CD14-positive monocyte (primary cell): Measurements from ENCODE around the gene THRB. TPM values are rescaled to one million over a fixed set of nuclear protein-coding genes. Genes with fewer than 3 reads are reported as not detected.

Experiments
- DNase-seq, 3 donors: peaks; one replicate each; pipeline ENCODE4 v3.0.0-alpha.2; 2011 to 2022
- H2AFZ ChIP-seq: 2 replicates; pipeline ENCODE4 v1.6.0; 2012; ENCODE audit warnings: mild to moderate bottlenecking, low read depth, low read length, inconsistent platforms; ENCODE audit not compliant: insufficient read depth, poor library complexity, severe bottlenecking
- H3K27ac ChIP-seq, 2 donors: 1 replicate in 1 of 2; 2 replicates in 1 of 2; pipeline ENCODE4 v1.5.1; 2012 to 2013; ENCODE audit warnings: low read length in 2 of 2, control low read depth in 1 of 2, inconsistent platforms in 1 of 2, low read depth in 1 of 2, mild to moderate bottlenecking in 1 of 2
- H3K27me3 ChIP-seq, 2 donors: one replicate each; pipeline versions ENCODE4 v1.6.0 to v1.6.1; 2011 to 2013; ENCODE audit warnings: low read length in 2 of 2; ENCODE audit not compliant: control insufficient read depth in 2 of 2, insufficient read depth in 2 of 2
- H3K36me3 ChIP-seq, 2 donors: replicated peaks in 1 of 2; 1 replicate in 1 of 2; 2 replicates in 1 of 2; pipeline versions ENCODE4 v1.5.1 to v1.6.1; 2012 to 2013; ENCODE audit warnings: low read length in 2 of 2, control low read depth in 1 of 2, inconsistent platforms in 1 of 2, mild to moderate bottlenecking in 1 of 2; ENCODE audit not compliant: insufficient read depth in 2 of 2, control insufficient read depth in 1 of 2
- H3K4me1 ChIP-seq, 2 donors: 1 replicate in 1 of 2; 2 replicates in 1 of 2; pipeline versions ENCODE4 v1.5.1 to v1.6.1; 2012 to 2013; ENCODE audit warnings: low read length in 2 of 2, control low read depth in 1 of 2, inconsistent platforms in 1 of 2, mild to moderate bottlenecking in 1 of 2, moderate library complexity in 1 of 2; ENCODE audit not compliant: insufficient read depth in 2 of 2, control insufficient read depth in 1 of 2
- H3K4me2 ChIP-seq: replicated peaks from 2 replicates; pipeline ENCODE3; 2012; ENCODE audit warnings: low read length, moderate library complexity, mild to moderate bottlenecking; ENCODE audit not compliant: poor library complexity, severe bottlenecking; ENCODE audit errors: extremely low read depth
- H3K4me3 ChIP-seq, 3 experiments: fragments of 200-600 bp in 1 of 3; sonication (generic) in 1 of 3; replicated peaks in 1 of 3; 1 replicate in 2 of 3; 2 replicates in 1 of 3; pipeline ENCODE4 v1.5.1; 2011 to 2013; ENCODE audit warnings: low read length in 3 of 3, mild to moderate bottlenecking in 3 of 3, control low read depth in 2 of 3, low read depth in 2 of 3, inconsistent platforms in 1 of 3, moderate library complexity in 1 of 3
- H3K79me2 ChIP-seq: 2 replicates; pipeline ENCODE4 v1.6.0; 2012; ENCODE audit warnings: mild to moderate bottlenecking, control low read depth, inconsistent platforms, low read length, moderate library complexity; ENCODE audit not compliant: insufficient read depth
- H3K9ac ChIP-seq: 2 replicates; pipeline ENCODE4 v1.6.0; 2017; ENCODE audit warnings: low read length, mild to moderate bottlenecking; ENCODE audit not compliant: insufficient read depth, poor library complexity, severe bottlenecking
- H3K9me3 ChIP-seq, 2 donors: replicated peaks in 1 of 2; 1 replicate in 1 of 2; 2 replicates in 1 of 2; pipeline versions ENCODE4 v1.5.1 to v1.6.1; 2012 to 2013; ENCODE audit warnings: low read length in 2 of 2, control low read depth in 1 of 2; ENCODE audit not compliant: control insufficient read depth in 1 of 2, insufficient read depth in 1 of 2
- H4K20me1 ChIP-seq: 2 replicates; pipeline ENCODE4 v1.6.0; 2012; ENCODE audit warnings: mild to moderate bottlenecking, low read length, control low read depth, moderate library complexity; ENCODE audit not compliant: insufficient read depth
- H3K27ac Mint-ChIP-seq, 7 donors: one replicate each; pipeline ENCODE4 v1.8.0; 2020; ENCODE audit warnings: mild to moderate bottlenecking in 7 of 7, mixed read lengths in 7 of 7, moderate library complexity in 6 of 7, inconsistent platforms in 2 of 7
- H3K27me3 Mint-ChIP-seq, 3 donors: one replicate each; pipeline ENCODE4 v1.8.0; 2021 to 2022; ENCODE audit warnings: low read depth in 3 of 3, mild to moderate bottlenecking in 3 of 3, mixed read lengths in 3 of 3, moderate library complexity in 3 of 3, inconsistent platforms in 1 of 3
- H3K36me3 Mint-ChIP-seq, 2 donors: one replicate each; pipeline ENCODE4 v1.8.0; 2020; ENCODE audit warnings: mixed read lengths in 2 of 2, inconsistent platforms in 1 of 2, mild to moderate bottlenecking in 1 of 2
- H3K4me1 Mint-ChIP-seq: one replicate; pipeline ENCODE4 v1.8.0; 2020; ENCODE audit warnings: mild to moderate bottlenecking, mixed read lengths
- H3K4me3 Mint-ChIP-seq, 2 donors: one replicate each; pipeline ENCODE4 v1.8.0; 2020; ENCODE audit warnings: mild to moderate bottlenecking in 2 of 2, mixed read lengths in 2 of 2, moderate library complexity in 1 of 2
- H3K9me3 Mint-ChIP-seq, 7 donors: one replicate each; pipeline ENCODE4 v1.8.0; 2020 to 2022; ENCODE audit warnings: mixed read lengths in 7 of 7, mild to moderate bottlenecking in 6 of 7, moderate library complexity in 6 of 7, inconsistent platforms in 2 of 7
- CTCF ChIP-seq: fragments of 200-600 bp; IDR thresholded peaks from one replicate; pipeline ENCODE4 v1.8.0; 2022; ENCODE audit warnings: antibody characterized with exemption, mild to moderate bottlenecking
- WGBS: methylation state at CpG from one replicate; pipeline ENCODE4 v1.1.5; 2013; ENCODE audit warnings: missing lambda C conversion rate; ENCODE audit not compliant: insufficient coverage; 5-methylcytosine and 5-hydroxymethylcytosine counted together
- intact Hi-C, 2 donors: fragments of 100-400 bp; cut with micrococcal nuclease; formaldehyde crosslinking; loops; one replicate each; pipeline versions ENCODE4 v1.15.0 to v1.15.1; 2023
- polyA plus RNA-seq, 3 donors: library from polyadenylated mRNA; depleted of rRNA in 1 of 3; unstranded in 2 of 3; stranded (reverse) in 1 of 3; fragments of 300-500 nt in 2 of 3; fragments of >200 nt in 1 of 3; fragmentation: Illumina TruSeq in 2 of 3; gene quantifications; 1 replicate in 2 of 3; 2 replicates in 1 of 3; pipeline ENCODE4 v1.2.3, GENCODE V29; 2012 to 2021

The THRB gene
- polyA plus RNA-seq, 3 donors = 0.05 TPM; not detected in 2

- no peak overlapping the region for H3K9ac ChIP-seq
- H3K4me1 ChIP-seq = no peaks in the 10 kb centered on the region
- H3K27ac ChIP-seq = no peak overlapping the region
- H3K9me3 ChIP-seq = no peaks in the 10 kb centered on the region
- H3K79me2 ChIP-seq = no peaks in the 10 kb centered on the region
- Mint-ChIP-seq H3K27ac (no peak overlapping the region), H3K36me3 (no peaks in the 10 kb centered on the region), H3K27me3 (no peaks in the 10 kb centered on the region), H3K4me3 (no peak overlapping the region), H3K9me3 (peaks cover 0 to 6% (median 3%) of the 10 kb centered on the region in 7 donors), H3K4me1 (no peaks in the 10 kb centered on the region)
- WGBS = 60% methylated on average over 1 of the region's 2 CpGs
- intact Hi-C loops = no loop called here
- no peak overlapping the region for H3K4me3 ChIP-seq
- TF ChIP-seq CTCF = no peak
- no peak for DNase-seq
- H4K20me1 ChIP-seq = no peaks in the 10 kb centered on the region
- H3K27me3 ChIP-seq = no peaks in the 10 kb centered on the region
- no peaks in the 10 kb centered on the region for H3K36me3 ChIP-seq
- H2AFZ ChIP-seq = no peak overlapping the region
- no peak overlapping the region for H3K4me2 ChIP-seq
These were observed 405.9 kb downstream of the THRB start for GRCh38 chr3:24088782-24089181.

- H3K4me1 ChIP-seq = no peaks in the 10 kb centered on the region
- H3K9ac ChIP-seq = no peak overlapping the region
- TF ChIP-seq CTCF = no peak
- no peak overlapping the region for H3K27ac ChIP-seq
- H3K36me3 ChIP-seq = no peaks in the 10 kb centered on the region
- no peak for DNase-seq
- no peaks in the 10 kb centered on the region for H3K79me2 ChIP-seq
- H3K9me3 Mint-ChIP-seq = peaks cover 0 to 9% (median 5%) of the 10 kb centered on the region in 7 donors
- H3K4me1 Mint-ChIP-seq = no peaks in the 10 kb centered on the region
- H3K27me3 ChIP-seq = no peaks in the 10 kb centered on the region
- H2AFZ ChIP-seq = no peak overlapping the region
- H3K4me3 ChIP-seq = no peak overlapping the region
- intact Hi-C loops = no loop called here
- H3K27ac Mint-ChIP-seq = no peak overlapping the region
- no peaks in the 10 kb centered on the region for H3K36me3 Mint-ChIP-seq
- no peaks in the 10 kb centered on the region for H3K9me3 ChIP-seq
- no CpG with 5 or more reads among the region's 3 CpGs for WGBS
- no peaks in the 10 kb centered on the region for H4K20me1 ChIP-seq
- H3K4me3 Mint-ChIP-seq = no peak overlapping the region
- peaks cover 0 to 1% (median 0%) of the 10 kb centered on the region in 3 donors for H3K27me3 Mint-ChIP-seq
- H3K4me2 ChIP-seq = no peak overlapping the region
These were observed 407.2 kb downstream of the THRB start for GRCh38 chr3:24087469-24087868.
